Loucy (cell line): ENCODE measurements around the gene ADM5.

Experiments used
- EZH2phosphoT487 ChIP-seq: fragments of 200-600 bp; IDR thresholded peaks from 2 replicates; pipeline ENCODE4 v1.6.1; 2018; ENCODE audit warnings: antibody characterized with exemption, mild to moderate bottlenecking, moderate library complexity, borderline replicate concordance
- TF ChIP-seq, protein P1 (sequence below): fragments of 200-600 bp; sonication (generic); conservative IDR thresholded peaks from 2 replicates; pipeline ENCODE4 v1.5.1; 2014; ENCODE audit warnings: mild to moderate bottlenecking, antibody characterized with exemption, low read length

- TF ChIP-seq, protein P1, sequence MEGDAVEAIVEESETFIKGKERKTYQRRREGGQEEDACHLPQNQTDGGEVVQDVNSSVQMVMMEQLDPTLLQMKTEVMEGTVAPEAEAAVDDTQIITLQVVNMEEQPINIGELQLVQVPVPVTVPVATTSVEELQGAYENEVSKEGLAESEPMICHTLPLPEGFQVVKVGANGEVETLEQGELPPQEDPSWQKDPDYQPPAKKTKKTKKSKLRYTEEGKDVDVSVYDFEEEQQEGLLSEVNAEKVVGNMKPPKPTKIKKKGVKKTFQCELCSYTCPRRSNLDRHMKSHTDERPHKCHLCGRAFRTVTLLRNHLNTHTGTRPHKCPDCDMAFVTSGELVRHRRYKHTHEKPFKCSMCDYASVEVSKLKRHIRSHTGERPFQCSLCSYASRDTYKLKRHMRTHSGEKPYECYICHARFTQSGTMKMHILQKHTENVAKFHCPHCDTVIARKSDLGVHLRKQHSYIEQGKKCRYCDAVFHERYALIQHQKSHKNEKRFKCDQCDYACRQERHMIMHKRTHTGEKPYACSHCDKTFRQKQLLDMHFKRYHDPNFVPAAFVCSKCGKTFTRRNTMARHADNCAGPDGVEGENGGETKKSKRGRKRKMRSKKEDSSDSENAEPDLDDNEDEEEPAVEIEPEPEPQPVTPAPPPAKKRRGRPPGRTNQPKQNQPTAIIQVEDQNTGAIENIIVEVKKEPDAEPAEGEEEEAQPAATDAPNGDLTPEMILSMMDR, result no peak
- no peak for TF ChIP-seq EZH2phosphoT487
These were observed 28.9 kb upstream of the ADM5 start for GRCh38 chr19:49660338-49660961.
